OCI-LY3 (cell line): ENCODE data around the gene ABO.

Experiments
- H2AFZ ChIP-seq: fragments of 200-600, 300-600 bp; shearing (Covaris generic); 2 replicates; pipeline ENCODE4 v1.6.0; 2014; ENCODE audit warnings: antibody characterized with exemption, low read depth, low read length
- H3K27ac ChIP-seq: fragments of 200-600, 300-600 bp; sonication (generic); 2 replicates; pipeline ENCODE4 v1.5.1; 2014; ENCODE audit warnings: mild to moderate bottlenecking, low read length, moderate library complexity, mixed read lengths
- H3K27me3 ChIP-seq: fragments of 200-600, 300-600 bp; sonication (generic); 2 replicates; pipeline ENCODE4 v1.6.1; 2014; ENCODE audit warnings: low read depth, low read length, mixed read lengths
- H3K36me3 ChIP-seq: fragments of 200-600, 300-600 bp; sonication (generic); replicated peaks from 2 replicates; pipeline ENCODE3; 2014; ENCODE audit warnings: low read depth, low read length, mixed read lengths
- H3K4me1 ChIP-seq: fragments of 300-600, 200-600 bp; sonication (generic); 2 replicates; pipeline ENCODE4 v1.6.1; 2014; ENCODE audit warnings: low read length, mixed read lengths
- H3K4me2 ChIP-seq: fragments of 200-600, 300-600 bp; sonication (generic); 2 replicates; pipeline ENCODE4 v1.6.1; 2014; ENCODE audit warnings: low read length, mixed read lengths
- H3K4me3 ChIP-seq: fragments of 300-600, 200-600 bp; sonication (generic); 2 replicates; pipeline ENCODE4 v1.5.1; 2014; ENCODE audit warnings: antibody characterized with exemption, mild to moderate bottlenecking, low read length, moderate library complexity
- H3K79me2 ChIP-seq: fragments of 300-600, 200-600 bp; shearing (Covaris generic); 2 replicates; pipeline ENCODE4 v1.6.1; 2014; ENCODE audit warnings: mild to moderate bottlenecking, low read length, mixed read lengths
- H3K9ac ChIP-seq: fragments of 300-600, 200-600 bp; shearing (Covaris generic); 2 replicates; pipeline ENCODE4 v1.6.0; 2014; ENCODE audit warnings: mild to moderate bottlenecking, low read length, moderate library complexity
- H3K9me3 ChIP-seq: fragments of 200-600, 300-600 bp; shearing (Covaris generic); 2 replicates; pipeline ENCODE4 v1.6.1; 2014; ENCODE audit warnings: low read length, mixed read lengths; ENCODE audit not compliant: insufficient read depth
- H4K20me1 ChIP-seq: fragments of 200-600, 300-600 bp; sonication (generic); 2 replicates; pipeline ENCODE4 v1.6.1; 2016; ENCODE audit warnings: low read length, mixed read lengths; ENCODE audit not compliant: insufficient read depth
- CTCF ChIP-seq: fragments of 200-600, 300-600 bp; sonication (generic); IDR thresholded peaks from 2 replicates; pipeline ENCODE4 v1.5.1; 2014; ENCODE audit warnings: antibody characterized with exemption, low read length, low read depth
- EZH2phosphoT487 ChIP-seq: fragments of 200-600 bp; shearing (Covaris generic); IDR thresholded peaks from 2 replicates; pipeline ENCODE4 v1.6.1; 2018; ENCODE audit warnings: antibody characterized with exemption, mixed run types, low read depth

Gene ABO

GRCh38 chr9:133261103-133261752 is 13.8 kb downstream of the ABO start:
- H3K79me2 ChIP-seq: no peaks in the 10 kb centered on the region

GRCh38 chr9:133260334-133261102 is 14.5 kb downstream of the ABO start:
- H2AFZ ChIP-seq: no peak overlapping the region
- no peaks in the 10 kb centered on the region for H3K9me3 ChIP-seq
- no peak for TF ChIP-seq EZH2phosphoT487
- no peak for TF ChIP-seq CTCF
- H3K27me3 ChIP-seq: 0 out of 2 replicates have a peak, but pooled peaks cover 4% of the 10 kb centered on the region
- no peak overlapping the region for H3K27ac ChIP-seq
- H3K4me2 ChIP-seq: no peak overlapping the region
- no peaks in the 10 kb centered on the region for H3K79me2 ChIP-seq
- H3K4me3 ChIP-seq: no peak overlapping the region
- H3K9ac ChIP-seq: no peak overlapping the region
- no peaks in the 10 kb centered on the region for H3K4me1 ChIP-seq
- H3K36me3 ChIP-seq: no peaks in the 10 kb centered on the region
- H4K20me1 ChIP-seq: no peaks in the 10 kb centered on the region

More at GRCh38 chr9:133261103-133261752, 13.8 kb downstream of the ABO start:
- Histone ChIP-seq H4K20me1 (no peaks in the 10 kb centered on the region), H3K9me3 (no peaks in the 10 kb centered on the region), H3K36me3 (no peaks in the 10 kb centered on the region), H3K4me2 (no peak overlapping the region), H3K27ac (no peak overlapping the region), H3K27me3 (0 out of 2 replicates have a peak, but pooled peaks cover 4% of the 10 kb centered on the region), H3K4me1 (no peaks in the 10 kb centered on the region), H3K4me3 (no peak overlapping the region), H2AFZ (no peak overlapping the region), H3K9ac (no peak overlapping the region)
- TF ChIP-seq CTCF: no peak
- no peak for TF ChIP-seq EZH2phosphoT487

GRCh38 chr9:133258061-133259015 is 16.7 kb downstream of the ABO start:
- no peaks in the 10 kb centered on the region for H3K9me3 ChIP-seq
- no peak for TF ChIP-seq EZH2phosphoT487
- no peak for TF ChIP-seq CTCF
- no peaks in the 10 kb centered on the region for H4K20me1 ChIP-seq
- H3K4me2 ChIP-seq: no peak overlapping the region
- no peaks in the 10 kb centered on the region for H3K4me1 ChIP-seq
- H3K27me3 ChIP-seq: 0 out of 2 replicates have a peak, but pooled peaks cover 2% of the 10 kb centered on the region
- no peak overlapping the region for H2AFZ ChIP-seq
- H3K9ac ChIP-seq: no peak overlapping the region
- no peaks in the 10 kb centered on the region for H3K36me3 ChIP-seq
- H3K79me2 ChIP-seq: no peaks in the 10 kb centered on the region
- no peak overlapping the region for H3K27ac ChIP-seq
- no peak overlapping the region for H3K4me3 ChIP-seq
